DND-41 (cell line): ENCODE data around the gene WDR12.

Experiments used
- CTCF ChIP-seq: IDR thresholded peaks from 2 replicates; pipeline ENCODE4 v1.5.1; 2012; ENCODE audit warnings: borderline replicate concordance, low read length, moderate library complexity, mild to moderate bottlenecking; ENCODE audit not compliant: poor library complexity, severe bottlenecking; ENCODE audit errors: extremely low read depth
- EZH2 ChIP-seq: IDR thresholded peaks from 3 replicates; pipeline ENCODE4 v1.6.1; 2012; ENCODE audit warnings: borderline replicate concordance, low read depth, mild to moderate bottlenecking, moderate library complexity, low read length, inconsistent platforms; ENCODE audit not compliant: severe bottlenecking

- TF ChIP-seq CTCF: no peak
- no peak for TF ChIP-seq EZH2
Observed at GRCh38 chr2:202841090-202841867, 70.2 kb downstream of the WDR12 start.
